ENCODE measurements around the gene NTM. TPM values are rescaled to one million over a fixed set of nuclear protein-coding genes. Genes with fewer than 3 reads are reported as not detected.

Gene NTM
- total RNA-seq, 1 donor from 2014 or later = 2.9 TPM

GRCh38 chr11:131850507-131850906 lies 480.1 kb downstream of the NTM start:
- DNase-seq (ENCODE audit: low spot score) = no peak

- DNase-seq (ENCODE audit: low spot score) = no peak
Observed at GRCh38 chr11:131851964-131852755, 481.7 kb downstream of the NTM start.

- DNase-seq (ENCODE audit: low spot score) = no peak
Observed at GRCh38 chr11:131852757-131853156, 482.3 kb downstream of the NTM start.

DNA sequence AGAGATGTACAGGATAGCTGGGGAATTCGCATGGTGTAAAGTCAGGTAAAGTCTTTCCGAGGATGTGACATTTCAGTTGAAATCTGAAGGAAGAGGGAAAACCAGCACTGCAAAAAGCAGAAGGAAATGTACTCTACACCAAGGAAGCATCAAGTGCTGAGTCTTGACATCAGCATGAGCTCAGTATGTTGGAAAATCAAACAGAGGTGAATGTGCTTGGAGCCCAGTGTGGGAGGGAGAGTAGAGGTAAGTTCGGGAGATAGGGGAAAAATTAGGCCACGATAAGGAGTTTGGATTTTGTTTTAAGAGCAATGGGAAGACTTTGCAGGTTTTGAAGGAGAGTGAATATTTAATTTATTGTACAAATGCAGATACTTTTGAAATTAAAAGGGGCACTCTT lies 484.0 kb downstream of the NTM start:
- DNase-seq (ENCODE audit: low spot score) = no peak

DNA sequence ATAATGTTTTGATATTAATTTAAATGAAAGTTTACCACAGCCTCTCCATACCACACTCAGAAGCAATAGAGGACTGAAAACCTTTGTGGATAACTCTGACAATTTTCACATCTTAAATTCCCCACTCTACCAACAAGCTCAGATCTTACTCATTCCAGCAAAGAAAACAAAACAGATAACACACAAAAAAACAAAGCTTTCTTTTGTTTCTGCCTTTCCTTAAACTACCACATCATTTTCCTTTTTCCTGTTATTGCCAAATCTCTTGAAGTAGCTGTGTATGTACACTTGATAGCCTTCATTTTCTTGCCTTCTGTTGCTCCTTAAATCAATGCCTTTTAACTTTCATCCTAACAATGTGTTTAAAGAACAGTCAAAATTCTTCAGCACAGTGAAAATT lies 484.9 kb downstream of the NTM start:
- no peak for DNase-seq (ENCODE audit: low spot score)

DNA sequence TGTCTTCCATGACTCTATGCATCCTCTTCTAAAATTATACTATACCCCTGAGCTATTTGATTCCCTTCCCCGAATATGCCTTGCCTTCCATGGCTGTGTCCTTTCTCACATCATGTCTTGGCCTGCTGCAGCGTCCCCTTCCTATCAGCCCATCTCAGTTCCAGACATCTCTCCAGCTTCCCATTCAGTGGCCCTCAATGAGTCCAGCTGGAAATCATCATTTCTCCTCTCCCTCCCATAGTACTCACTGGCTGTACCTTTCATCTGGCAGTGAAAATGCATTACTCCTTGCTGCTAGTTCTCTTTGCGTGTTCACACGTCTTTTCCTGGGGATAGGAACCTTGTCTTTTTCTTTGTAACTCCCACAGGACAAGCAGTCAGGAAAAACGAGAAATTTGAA lies 486.8 kb downstream of the NTM start:
- no peak for DNase-seq (ENCODE audit: low spot score)

DNA sequence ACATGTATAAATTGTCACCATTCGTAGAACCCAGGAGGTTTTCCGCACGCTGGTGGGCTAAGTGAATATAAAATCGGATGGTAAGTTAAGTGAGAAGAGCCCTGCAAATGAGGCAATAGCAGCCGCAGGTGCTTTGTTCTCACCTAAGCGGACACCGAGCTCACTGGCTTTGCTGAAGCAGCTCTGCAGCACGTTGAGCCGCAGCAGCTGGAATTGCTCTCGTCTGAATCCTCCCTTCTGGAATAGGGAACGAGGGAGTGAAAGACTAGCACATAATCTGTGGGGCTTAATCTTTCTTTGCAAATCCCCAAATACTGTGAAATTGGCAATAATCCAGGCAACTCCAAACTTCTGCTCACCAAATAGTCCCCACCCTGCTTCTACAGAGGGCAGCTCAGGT lies 488.1 kb downstream of the NTM start:
- no peak for DNase-seq (ENCODE audit: low spot score)

GRCh38 chr11:131859538-131860210 lies 489.3 kb downstream of the NTM start:
- DNase-seq (ENCODE audit: low spot score) = no peak

DNA sequence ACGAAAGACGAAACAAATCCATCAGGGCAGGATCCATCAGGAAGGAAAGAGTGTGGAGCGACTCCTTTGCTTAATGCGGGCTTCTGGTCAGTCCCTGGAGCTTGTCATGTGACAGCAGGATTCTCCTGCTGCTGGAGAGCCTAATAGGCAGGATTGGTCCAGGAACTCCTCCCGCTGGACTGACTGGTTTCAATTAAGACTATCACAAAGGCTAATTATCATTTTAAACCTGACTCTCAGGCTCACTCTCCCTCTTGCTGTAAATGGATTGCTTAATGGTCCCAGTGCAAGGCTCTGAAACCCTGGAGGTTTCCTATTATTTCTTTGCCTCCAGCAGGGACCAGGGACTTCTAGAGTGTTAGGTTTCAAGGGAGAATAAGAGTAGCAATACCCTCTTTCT lies 493.8 kb downstream of the NTM start:
- no peak for DNase-seq (ENCODE audit: low spot score)

DNA sequence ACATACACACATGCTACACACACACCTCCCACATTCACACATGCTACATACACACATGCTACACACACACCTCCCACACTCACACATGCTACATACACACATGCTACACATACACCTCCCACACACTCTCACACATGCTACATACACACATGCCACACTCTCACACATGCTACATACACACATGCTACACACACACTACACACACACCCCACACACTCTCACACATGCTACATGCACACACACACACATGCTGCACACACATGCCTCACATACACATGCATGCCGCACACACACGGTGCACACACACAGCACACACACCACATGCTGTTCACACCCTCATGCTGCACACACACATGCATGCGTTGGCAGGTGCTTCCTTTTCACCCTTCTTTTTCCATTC lies 495.4 kb downstream of the NTM start:
- no peak for DNase-seq (ENCODE audit: low spot score)

DNA sequence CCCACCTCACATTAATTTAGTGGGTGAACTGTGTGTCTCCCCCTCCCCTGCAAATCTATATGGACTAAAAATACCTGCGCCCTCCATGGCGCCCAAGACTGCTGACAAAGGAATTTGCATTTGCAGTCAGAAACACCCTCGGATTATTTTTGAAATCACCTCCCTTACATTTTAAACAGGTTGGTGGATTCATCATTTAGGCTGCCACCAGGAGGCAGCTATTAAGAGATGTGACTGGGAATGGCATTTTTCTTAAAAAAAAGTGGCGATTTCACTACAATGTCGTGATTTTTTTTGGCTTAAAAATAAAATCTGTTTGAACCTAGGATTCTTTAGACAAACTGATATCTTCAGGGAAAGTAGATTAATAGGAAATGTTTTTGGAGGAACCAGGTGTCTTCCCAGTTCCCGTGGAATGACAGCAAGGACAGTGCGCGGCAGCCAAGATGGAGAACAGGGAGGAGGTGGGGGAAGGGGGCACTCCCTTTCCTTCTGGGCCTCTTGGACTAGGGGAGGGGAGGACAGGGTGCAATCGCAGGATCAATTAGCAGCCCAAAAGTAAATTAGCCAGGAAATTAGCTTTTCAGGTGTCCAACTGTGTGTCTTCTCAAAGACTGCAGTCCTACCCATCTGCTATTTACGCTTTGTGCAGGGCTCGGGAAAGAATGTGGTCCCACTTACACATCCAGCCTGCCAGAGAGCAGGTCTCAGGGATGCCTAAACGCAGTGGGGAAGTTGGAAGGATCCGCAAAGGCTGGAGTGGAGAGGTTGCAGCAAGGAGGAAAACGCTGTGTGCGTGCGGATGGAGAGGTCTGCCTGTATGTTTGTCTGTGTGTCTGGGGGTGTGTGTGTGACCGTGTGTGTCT lies 496.4 kb downstream of the NTM start:
- no peak for DNase-seq (ENCODE audit: low spot score)

DNA sequence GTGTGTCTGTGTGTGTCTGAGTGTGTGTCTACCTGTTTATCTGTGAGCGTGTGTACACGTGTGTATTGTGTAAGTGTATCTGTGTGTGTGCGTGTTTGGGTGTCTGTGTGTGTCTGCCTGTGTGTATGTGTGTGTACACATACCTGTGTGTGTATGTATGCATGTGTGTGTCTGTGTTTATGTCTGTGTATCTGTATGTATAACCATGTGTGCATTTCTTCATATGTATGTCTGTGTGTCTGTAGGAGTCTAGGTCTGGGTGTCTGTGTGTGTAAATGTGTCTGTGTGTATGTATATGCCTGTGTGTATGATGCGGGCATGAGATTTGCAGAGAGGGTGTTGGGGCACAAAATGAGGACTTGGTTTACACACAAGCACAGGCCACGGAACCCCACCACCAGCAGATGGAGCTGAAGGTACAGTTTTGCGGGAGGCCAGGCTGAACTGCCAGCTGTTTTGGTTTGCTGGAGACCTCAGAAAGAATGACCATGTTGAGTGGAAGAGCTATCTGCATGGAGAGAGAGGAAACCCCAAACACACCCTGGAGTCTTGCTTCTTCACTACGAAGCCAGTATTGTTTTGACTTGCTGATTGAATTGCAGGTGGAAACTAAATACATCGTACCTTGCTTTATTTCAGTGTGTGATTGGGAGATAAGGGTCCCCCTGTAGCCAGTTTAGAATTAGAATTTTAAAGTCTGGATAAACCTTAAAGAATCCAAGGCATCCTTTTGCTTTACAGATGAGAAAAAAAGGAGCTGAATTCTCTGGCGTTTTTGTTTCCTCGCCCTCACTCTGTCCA lies 497.2 kb downstream of the NTM start:
- DNase-seq (ENCODE audit: low spot score) = no peak

DNA sequence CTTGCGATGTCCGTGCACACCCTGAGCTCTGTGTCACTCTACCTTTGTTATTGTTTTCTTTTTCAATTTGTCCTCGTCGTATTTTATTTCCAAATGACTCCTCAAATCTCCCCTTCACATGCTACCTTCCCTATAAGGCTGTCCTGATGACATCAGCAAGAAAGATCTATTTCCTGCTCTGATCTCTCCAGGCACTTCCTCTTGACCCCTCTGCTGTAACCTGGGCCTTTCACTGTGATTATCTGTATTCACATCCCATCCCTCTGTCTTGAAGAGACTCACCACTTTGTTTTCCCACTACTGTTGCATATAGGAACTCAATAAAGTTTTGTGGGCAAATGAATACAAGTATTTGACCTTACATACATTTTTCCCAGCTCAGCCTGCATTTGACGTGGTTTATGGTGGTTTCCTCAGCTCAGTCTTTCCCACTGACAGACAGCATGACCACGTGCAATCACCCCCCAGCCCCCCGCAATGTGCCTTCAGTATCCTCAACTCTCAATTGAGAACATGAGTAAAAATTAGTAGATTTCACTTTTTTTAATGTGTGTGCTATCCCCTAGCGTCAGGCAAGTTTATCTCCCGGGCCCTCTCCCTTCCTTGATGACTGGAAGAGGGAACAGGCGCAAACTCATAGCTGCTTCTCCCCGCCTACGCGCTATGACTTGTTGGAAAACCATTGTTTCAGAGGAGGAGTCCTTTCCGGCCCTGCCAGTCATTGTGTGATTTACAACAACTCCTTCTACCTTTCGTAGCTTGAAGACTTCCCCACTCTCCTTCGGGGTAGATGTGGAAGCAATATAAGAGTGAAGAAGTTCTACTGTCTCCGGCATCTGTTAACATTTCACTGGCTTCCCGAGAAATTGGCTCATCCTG lies 498.5 kb downstream of the NTM start:
- DNase-seq (ENCODE audit: low spot score) = no peak

DNA sequence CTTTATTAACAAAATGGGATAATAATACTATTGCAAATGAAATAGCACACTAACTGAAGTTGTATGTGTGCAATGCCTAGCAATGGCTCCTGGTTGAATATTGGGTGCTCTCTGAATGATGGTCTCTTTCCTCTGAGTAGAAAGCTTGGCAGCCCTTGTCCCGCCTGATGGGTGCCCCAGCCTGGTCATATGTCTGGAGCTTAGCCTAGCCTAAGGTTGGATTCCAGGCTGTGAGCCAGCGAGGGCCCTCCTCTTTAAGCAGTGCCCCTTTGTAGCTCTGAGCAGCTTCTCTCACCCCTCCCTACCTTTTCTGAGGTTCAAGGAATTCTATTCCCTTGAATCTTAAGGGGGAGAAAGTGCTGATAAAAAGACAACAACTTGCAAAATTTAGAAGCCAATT lies 499.9 kb downstream of the NTM start:
- DNase-seq (ENCODE audit: low spot score) = no peak

- no peak for DNase-seq (ENCODE audit: low spot score)
Observed at GRCh38 chr11:131871006-131871405, 500.6 kb downstream of the NTM start.

- DNase-seq (ENCODE audit: low spot score) = no peak
Observed at GRCh38 chr11:131874070-131874469, 503.7 kb downstream of the NTM start.

GRCh38 chr11:131875611-131876010 lies 505.2 kb downstream of the NTM start:
- no peak for DNase-seq (ENCODE audit: low spot score)

- DNase-seq (ENCODE audit: low spot score) = no peak
Observed at GRCh38 chr11:131877246-131877942, 507.0 kb downstream of the NTM start.

DNA sequence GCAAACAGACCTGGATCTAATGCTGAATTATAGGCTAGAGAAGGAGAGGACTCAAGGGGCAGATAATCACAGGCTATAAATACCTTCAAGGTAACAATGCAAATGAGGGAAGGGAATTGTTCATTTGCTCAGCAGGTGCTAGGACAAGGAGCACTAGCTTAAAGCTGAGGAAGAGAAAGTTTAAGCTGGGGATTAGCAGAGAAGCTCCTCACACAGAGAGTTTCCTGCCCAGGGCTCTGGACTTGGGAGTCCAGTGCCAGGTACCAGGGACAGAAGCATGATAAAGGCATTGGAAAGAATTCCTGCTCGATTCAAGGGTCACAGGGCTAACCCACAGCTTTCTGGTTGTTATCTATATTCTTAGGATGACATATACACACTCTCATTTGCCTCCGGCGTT lies 509.9 kb downstream of the NTM start:
- DNase-seq (ENCODE audit: low spot score) = no peak

DNA sequence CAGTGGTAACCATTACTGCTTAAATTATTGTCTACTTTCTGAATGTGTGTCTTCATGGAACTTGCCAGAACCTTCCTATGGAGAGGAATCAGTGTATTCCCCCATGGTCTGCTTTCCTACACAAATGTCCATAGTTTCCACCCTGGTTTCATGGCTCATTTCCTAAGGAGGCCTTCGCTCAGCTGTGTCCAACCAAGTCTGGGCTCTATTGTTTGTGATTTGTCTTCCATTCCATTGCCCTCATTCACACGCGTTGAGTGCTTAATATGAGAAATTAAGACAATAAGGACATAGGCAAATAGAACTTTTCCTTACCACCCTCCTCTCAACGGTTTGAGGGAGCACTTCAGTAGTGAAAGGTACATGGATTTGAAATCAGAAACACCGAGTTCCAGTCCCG lies 510.6 kb downstream of the NTM start:
- no peak for DNase-seq (ENCODE audit: low spot score)

Data from mesenteric fat pad (tissue), 1 donor.